ENCODE measurements around the gene EYA2. TPM values are rescaled to one million over a fixed set of nuclear protein-coding genes. Genes with fewer than 3 reads are reported as not detected.

EYA2 gene
- polyA plus RNA-seq, 1 donor (not counting 4 experiments of a cell fraction or from before 2014, with no cell fraction given), result not detected

- TF ChIP-seq EZH2 (IDR thresholded peaks at IDR 0.05; ENCODE audit: low read length) (no peak), CTCF (optimal IDR thresholded peaks at IDR 0.05 in 1 of 3, IDR thresholded peaks at IDR 0.05 in 1 of 3, conservative IDR thresholded peaks at IDR 0.05 in 1 of 3; ENCODE audit: extremely low read depth in 1 of 3, insufficient read depth in 2 of 3, low read length in 3 of 3) (no peak)
- H4K20me1 ChIP-seq (ENCODE audit: control insufficient read depth, extremely low read depth, insufficient read depth, low read length), result no peaks in the 10 kb centered on the region
- no peaks in the 10 kb centered on the region for H3K79me2 ChIP-seq (ENCODE audit: control insufficient read depth, insufficient read depth, low read length)
- no peak overlapping the region for H2AFZ ChIP-seq (ENCODE audit: control insufficient read depth, low read length)
- dilution Hi-C loops (cut with MboI; ENCODE audit: extremely low pct_ligation_motif_present, low sequenced_read_pairs), result no loop called here
- no peak overlapping the region for H3K9ac ChIP-seq (ENCODE audit: control insufficient read depth, extremely low read depth, insufficient read depth, low read length)
- no peaks in the 10 kb centered on the region for H3K9me3 ChIP-seq (ENCODE audit: control insufficient read depth, low read depth, low read length)
- no peaks in the 10 kb centered on the region for H3K27me3 ChIP-seq (ENCODE audit: control insufficient read depth, extremely low read depth, insufficient read depth, low read length)
- peaks cover 18% of the 10 kb centered on the region for H3K4me1 ChIP-seq (ENCODE audit: control insufficient read depth, extremely low read depth, insufficient read depth, low read length)
- peak; percentile 41 for FAIRE-seq
- no peak overlapping the region for H3K4me3 ChIP-seq (ENCODE audit: control insufficient read depth in 2 of 3, extremely low read depth in 1 of 3, insufficient read depth in 2 of 3, low read depth in 1 of 3, low read length in 3 of 3)
- H3K27ac ChIP-seq (ENCODE audit: control insufficient read depth, insufficient read depth, low read length), result no peak overlapping the region
- H3K9me1 ChIP-seq (ENCODE audit: control insufficient read depth, extremely low read depth, insufficient read depth, low read length), result peaks cover 3% of the 10 kb centered on the region
- DNase-seq (ENCODE audit: low read depth, low spot score), result no peak
- no peak overlapping the region for H3K4me2 ChIP-seq (ENCODE audit: control insufficient read depth, extremely low read depth, insufficient read depth, low read depth, low read length)
- H3K36me3 ChIP-seq (ENCODE audit: control insufficient read depth in 2 of 2, extremely low read depth in 1 of 2, insufficient read depth in 2 of 2, low read length in 2 of 2), result no peaks in the 10 kb centered on the region
Observed at GRCh38 chr20:47141941-47142773, 247.5 kb downstream of the EYA2 start.

- no peaks in the 10 kb centered on the region for H4K20me1 ChIP-seq (ENCODE audit: control insufficient read depth, extremely low read depth, insufficient read depth, low read length)
- H3K4me1 ChIP-seq (ENCODE audit: control insufficient read depth, extremely low read depth, insufficient read depth, low read length), result peaks cover 14% of the 10 kb centered on the region
- H3K9me3 ChIP-seq (ENCODE audit: control insufficient read depth, low read depth, low read length), result no peaks in the 10 kb centered on the region
- no peaks in the 10 kb centered on the region for H3K27me3 ChIP-seq (ENCODE audit: control insufficient read depth, extremely low read depth, insufficient read depth, low read length)
- no peaks in the 10 kb centered on the region for H3K36me3 ChIP-seq (ENCODE audit: control insufficient read depth in 2 of 2, extremely low read depth in 1 of 2, insufficient read depth in 2 of 2, low read length in 2 of 2)
- no peak overlapping the region for H2AFZ ChIP-seq (ENCODE audit: control insufficient read depth, low read length)
- no peak for FAIRE-seq
- H3K4me2 ChIP-seq (ENCODE audit: control insufficient read depth, extremely low read depth, insufficient read depth, low read depth, low read length), result no peak overlapping the region
- H3K27ac ChIP-seq (ENCODE audit: control insufficient read depth, insufficient read depth, low read length), result no peak overlapping the region
- DNase-seq (ENCODE audit: low read depth, low spot score), result no peak
- TF ChIP-seq CTCF (optimal IDR thresholded peaks at IDR 0.05 in 1 of 3, IDR thresholded peaks at IDR 0.05 in 1 of 3, conservative IDR thresholded peaks at IDR 0.05 in 1 of 3; ENCODE audit: extremely low read depth in 1 of 3, insufficient read depth in 2 of 3, low read length in 3 of 3) (no peak), EZH2 (IDR thresholded peaks at IDR 0.05; ENCODE audit: low read length) (no peak)
- peaks cover 3% of the 10 kb centered on the region for H3K9me1 ChIP-seq (ENCODE audit: control insufficient read depth, extremely low read depth, insufficient read depth, low read length)
- no peaks in the 10 kb centered on the region for H3K79me2 ChIP-seq (ENCODE audit: control insufficient read depth, insufficient read depth, low read length)
- no peak overlapping the region for H3K9ac ChIP-seq (ENCODE audit: control insufficient read depth, extremely low read depth, insufficient read depth, low read length)
- H3K4me3 ChIP-seq (ENCODE audit: control insufficient read depth in 2 of 3, extremely low read depth in 1 of 3, insufficient read depth in 2 of 3, low read depth in 1 of 3, low read length in 3 of 3), result no peak overlapping the region
- dilution Hi-C loops (cut with MboI; ENCODE audit: extremely low pct_ligation_motif_present, low sequenced_read_pairs), result no loop called here
Observed at GRCh38 chr20:47142774-47143170, 248.1 kb downstream of the EYA2 start.
